NCI-H2081 treated with DMSO at 0.1 percent for 48 hours (cell line): ENCODE results near the gene AATK.
A peak's percentile ranks its signal among the peaks of the same experiment; 100 is the strongest.

Experiments
- DNase-seq: peaks from one replicate; lab custom pipeline; 2025; lab: John Stamatoyannopoulos, UW

Gene AATK

DNA sequence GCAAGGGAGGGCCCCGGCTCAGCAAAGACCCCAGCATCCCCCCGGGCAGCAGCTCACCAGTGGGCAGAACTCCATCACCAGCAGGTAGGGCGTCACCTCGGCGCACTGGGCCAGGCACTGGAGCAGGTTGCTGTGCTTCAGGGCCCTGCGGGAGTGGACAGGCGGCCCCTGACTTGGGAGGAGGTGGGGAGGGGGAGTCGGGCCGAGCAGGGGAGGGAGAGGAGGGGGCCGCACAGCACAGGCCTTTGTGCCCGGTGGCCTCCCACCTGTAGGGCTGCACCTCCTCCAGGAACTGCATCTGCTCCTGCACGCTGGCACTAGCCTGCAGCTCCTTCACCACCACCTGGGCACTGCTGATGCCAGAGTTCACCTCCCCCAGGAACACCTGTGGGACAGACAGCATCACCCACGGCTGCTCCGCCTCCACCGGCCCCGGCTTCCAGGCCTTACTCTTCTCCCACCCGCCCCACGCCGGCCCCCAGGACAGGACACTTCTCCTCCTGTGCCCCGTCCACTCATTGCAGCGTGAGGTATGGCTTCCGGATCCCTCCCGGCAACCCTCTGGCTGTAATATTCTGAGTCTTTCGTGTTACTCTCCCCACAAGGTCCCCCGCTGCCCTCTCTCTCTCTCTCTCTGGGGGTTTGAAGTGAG, 38.4 kb downstream of the AATK start:
- DNase-seq: no peak

DNA sequence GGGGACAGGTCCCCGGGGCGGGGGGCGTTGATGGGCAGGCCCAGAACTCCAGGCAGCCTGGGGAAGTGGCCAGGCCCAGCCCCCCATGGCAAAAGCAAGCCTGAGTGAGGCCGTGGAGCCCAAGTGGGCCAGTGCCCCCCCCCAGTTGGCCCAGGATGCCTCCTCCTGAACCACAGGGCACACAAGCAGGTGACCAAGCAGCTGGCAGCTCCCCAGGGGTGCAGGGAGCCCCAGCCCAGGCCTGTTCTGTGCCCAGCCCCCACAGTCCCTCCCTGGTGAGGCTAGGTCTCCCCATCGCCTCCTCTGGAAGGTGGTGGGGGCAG, 38.9 kb downstream of the AATK start:
- DNase-seq: no peak

DNA sequence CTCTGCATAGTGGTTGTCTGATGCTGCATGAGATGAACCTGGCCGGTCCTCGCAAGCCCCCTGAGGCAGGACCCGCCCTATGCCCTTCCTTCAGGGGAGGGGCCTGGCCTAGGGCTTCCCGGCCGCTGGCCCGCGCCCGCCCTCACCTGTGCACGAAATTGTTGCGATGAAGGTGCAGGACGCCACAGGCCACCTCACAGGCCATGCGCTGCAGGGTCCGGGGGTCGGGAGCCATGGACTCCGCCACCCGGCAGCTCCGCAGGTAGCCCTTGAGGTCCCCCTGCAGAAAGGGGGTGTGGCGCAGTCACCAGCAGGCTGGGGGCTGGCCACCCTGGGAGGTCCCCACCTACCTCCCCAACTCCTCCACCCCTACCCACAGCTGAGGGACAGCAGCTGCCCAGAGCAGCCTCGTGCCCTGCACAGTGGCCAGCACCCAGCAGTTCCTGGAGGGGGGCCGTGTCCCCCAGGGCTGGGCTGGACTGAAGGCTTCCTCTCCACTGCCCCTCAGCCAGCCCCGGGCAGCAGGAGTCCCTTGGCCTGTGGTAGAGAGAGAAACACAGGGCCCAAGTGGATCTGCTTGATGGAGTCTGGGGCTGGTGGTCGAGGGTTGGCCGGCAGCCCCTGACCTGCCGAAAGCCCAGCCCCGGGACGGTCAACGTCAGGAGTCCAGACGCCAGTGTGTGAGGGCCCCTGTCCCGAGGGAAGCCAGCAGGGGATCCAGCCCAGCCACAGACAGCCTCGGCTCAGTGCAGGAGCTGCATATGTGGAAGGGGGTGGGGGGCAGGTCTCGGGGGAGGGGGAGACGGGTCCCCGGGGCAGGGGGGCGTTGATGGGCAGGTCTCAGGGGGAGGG, 39.5 kb downstream of the AATK start:
- DNase-seq: no peak

DNA sequence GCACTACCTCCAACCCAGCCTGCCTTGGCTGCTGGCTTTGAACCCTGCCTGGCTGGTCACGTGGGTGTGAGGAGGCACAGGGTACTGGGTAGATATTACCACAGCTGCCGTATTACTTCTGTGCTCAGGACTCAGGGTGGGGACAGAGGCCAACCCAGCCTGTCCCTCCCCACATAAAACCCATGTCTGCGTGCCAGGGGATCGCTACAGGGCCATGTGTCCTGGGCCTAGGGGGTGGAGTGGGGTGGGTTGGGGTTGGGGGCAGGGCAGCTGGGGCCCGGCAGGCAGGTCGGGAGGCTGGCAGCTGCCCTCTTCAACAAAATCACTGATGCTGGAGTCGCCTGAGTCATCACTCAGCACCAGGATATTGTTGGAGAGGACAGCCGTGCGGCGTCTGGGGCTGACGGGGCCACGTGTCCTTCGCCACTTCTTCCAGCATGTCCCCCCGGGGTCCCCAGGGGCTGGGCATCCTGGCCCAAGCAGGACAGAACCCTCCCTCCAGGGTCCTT, 40.4 kb downstream of the AATK start:
- DNase-seq: no peak

DNA sequence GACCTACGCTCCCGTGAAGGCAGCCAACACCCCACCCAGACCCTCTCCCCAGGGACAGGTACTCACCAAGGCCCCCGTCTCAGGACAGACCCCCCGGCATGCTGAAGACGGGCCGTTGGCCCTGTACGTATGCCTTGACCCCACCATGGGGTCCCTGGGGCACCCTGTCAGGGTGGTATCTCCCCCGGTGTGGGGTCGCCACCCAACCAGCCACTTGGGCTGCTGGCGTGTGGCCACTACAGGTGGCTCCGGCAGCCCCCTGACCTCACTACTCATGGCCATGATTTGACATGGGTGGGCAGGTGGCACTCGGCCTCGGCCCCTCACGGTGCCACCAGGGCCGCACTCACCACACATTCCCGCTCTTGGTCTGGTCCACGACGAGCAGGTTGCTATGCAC, 41.6 kb downstream of the AATK start:
- no peak for DNase-seq

DNA sequence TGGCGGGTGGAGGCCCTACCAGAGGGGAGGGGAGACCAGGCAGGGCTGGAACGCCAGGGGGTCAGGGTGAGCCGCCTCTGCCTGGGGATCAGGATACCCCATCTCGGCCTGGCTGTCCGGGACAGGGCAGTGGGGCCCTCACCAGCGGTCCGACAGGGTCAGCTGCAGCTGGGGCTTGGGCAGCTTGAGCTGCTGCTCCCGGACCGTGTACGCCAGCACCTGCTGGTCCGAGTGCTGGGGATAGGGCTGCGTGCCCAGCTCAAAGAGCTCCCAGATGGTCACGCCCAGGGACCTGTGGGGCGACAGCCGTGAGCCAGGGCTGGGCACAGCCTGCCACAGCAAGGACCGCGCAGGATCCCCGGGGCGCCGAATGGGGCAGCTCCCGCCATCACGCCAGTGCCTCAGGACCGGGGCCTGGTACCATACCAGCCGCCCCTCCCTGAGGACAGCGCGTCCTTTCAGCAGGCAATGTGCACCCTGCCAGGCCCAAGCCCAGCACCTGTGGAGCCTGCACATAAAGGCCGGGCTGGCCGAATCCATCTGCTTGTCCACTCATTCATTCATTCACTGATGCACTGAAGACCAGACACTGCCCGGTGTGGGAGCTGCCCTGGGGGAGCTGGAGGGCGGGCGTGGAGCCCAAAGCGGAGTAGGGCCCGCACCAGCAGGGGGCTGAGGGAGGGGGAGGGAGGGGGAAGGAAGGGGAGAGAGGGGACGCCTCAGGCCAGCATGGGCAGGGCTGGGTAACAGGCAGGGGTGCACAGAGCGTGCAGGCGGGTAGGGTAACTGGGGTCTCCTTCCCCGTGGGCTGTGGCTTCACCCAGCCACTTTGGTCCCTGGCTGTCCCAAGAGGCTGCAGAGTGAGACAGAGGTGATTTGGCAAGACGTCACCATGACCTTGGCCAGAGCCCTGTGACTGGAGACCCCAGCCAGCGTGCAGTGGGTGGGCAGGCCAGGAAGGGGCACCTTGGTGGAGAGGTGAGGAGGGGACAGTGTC, 42.7 kb downstream of the AATK start:
- no peak for DNase-seq

DNA sequence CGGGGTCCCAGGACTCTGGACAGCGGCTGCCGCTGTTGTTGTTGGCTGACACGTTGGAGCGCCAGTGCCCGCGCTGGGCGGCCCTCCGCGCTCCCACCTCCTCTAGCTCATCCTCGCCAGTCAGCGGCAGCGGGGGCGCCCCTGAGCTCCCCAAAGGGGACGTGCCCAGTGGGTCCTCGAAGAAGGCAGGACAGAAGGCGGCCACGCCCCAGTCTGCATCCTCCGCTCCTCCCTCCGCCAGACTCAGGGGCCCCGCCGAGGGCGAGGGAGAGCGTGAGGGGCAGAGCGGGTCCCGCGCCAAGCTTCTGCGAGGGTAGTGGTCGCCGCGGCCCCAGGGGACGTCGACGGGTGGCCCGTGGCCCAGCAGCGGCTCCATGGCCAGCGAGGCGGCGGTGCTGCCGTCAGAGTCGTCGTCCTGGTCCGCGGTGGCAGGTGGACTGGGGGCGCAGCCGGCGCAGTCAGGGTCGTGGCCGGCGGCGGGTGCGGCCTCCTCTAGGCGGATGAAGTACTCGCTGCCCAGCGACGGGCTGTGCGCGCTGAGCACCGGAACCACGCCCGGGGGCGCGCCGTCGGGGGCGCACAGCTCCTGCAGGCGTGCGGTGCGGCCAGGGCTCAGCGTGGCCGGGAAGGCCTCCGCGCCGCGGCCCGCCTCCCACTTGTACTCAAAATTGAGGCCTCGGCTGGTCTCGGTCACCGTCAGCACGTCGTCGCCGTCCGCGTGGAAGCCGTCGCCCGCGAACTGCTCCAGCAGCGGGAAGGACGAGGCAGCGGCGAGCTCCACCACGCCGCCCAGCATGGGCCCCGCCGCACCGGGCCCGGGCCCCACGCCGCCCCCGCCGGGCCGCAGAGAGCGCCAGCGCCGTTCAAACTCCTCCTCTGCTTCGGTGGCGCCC, 43.9 kb downstream of the AATK start:
- no peak for DNase-seq

DNA sequence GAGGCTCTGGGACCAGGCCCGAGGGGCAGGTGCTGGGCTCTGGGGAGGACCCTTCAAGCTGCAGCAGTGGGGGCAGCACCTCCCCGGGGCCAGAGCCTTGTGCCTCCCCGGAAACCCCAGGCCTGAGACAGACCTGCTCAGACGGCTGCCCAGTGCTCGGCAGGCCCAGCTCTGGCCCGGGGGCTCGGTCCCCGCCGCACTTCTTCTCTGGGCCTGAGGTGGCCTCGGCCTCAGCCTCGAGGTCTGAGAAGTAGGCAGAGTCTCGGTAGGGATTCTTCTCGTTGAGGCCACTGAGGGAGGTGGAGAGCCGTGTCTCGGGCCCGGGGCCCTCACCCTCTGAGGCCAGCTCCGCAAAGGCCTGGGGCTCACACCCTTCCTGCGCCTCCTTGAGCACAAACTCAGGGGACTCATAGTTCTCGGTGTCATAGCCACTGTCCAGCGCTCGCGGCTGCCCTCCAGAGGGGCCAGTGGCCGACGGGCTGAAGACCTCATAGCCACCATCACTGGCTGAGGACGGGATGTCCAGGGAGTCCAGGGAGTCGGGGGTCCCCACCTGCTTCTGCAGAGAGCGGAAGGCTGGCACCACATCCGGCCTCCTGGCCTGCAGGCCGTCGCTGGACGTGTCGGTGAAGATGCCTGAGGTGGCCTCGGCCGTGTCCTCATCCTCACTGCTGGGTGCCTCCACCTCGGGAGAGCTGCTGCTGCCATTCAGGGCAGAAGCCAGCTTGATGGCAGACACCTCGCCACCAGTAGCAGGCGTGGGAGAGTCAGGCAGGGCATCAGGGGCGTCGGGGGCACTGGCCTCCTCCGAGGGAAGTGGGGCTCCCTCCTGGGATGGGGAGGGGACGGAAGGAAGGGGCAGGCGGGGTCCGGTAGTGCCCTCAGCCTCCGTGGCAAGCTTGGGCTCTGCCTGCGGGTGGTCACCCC, 45.1 kb downstream of the AATK start:
- no peak for DNase-seq

DNA sequence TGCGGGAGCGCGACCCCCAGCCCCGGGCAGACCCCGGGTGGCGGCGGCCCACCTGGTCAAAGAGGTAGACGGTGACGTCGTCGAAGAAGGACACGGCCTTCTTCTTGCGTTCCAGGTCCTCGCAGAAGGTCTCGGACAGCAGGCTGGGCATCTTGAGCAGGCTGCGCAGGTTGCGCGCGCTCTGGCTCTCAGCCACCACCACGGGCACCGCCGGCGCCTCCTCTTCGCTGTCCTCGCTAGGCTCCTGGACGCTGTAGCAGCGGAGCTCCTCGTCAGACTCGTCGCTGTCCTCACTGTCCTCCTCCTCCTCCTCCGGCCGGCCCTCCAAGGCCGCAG, 45.9 kb downstream of the AATK start:
- DNase-seq: no peak

DNA sequence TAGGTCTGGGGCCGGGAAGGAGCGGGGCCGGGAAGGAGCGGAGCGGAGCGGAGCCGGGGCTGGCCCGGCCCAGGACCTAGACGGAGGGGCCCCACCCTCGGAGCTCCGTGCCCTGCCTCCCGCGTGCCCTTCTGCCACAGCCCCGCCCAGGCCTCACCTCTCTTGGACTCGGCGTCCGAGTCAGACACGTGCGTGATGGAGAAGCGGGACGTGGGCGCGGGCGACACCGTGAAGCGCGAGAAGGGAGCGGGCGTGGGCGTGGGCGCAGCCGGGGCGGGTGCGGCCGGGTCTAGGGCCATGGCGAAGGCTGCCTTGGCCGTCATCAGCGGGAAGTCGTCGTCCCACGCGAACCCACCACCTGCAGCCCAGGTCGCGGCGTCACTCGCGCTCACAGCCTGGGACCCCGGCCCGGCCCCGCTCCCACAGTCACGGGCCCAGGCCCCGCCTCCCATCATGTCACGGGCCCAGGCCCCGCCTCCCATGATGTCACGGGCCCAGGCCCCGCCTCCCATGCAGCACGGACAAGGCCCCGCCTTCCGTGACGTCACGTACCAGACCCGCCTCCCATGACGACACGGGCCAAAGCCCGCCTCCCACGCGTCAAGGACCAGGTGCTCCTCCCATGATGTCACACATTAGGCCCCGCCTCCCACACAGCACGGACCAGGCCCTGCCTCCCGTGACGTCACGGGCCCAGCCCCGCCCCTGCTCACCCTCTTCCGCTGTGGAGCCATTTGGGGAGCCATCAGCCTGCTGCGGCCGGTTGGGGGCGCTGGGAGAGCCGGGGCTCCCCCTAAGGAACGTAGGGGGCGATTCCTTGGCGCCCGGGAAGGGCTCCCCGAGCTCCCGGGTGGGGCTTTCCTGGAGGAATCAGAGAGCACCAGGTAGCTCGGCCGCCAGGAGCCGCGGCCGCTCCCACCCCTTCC, 46.5 kb downstream of the AATK start:
- DNase-seq: peak; percentile 74

DNA sequence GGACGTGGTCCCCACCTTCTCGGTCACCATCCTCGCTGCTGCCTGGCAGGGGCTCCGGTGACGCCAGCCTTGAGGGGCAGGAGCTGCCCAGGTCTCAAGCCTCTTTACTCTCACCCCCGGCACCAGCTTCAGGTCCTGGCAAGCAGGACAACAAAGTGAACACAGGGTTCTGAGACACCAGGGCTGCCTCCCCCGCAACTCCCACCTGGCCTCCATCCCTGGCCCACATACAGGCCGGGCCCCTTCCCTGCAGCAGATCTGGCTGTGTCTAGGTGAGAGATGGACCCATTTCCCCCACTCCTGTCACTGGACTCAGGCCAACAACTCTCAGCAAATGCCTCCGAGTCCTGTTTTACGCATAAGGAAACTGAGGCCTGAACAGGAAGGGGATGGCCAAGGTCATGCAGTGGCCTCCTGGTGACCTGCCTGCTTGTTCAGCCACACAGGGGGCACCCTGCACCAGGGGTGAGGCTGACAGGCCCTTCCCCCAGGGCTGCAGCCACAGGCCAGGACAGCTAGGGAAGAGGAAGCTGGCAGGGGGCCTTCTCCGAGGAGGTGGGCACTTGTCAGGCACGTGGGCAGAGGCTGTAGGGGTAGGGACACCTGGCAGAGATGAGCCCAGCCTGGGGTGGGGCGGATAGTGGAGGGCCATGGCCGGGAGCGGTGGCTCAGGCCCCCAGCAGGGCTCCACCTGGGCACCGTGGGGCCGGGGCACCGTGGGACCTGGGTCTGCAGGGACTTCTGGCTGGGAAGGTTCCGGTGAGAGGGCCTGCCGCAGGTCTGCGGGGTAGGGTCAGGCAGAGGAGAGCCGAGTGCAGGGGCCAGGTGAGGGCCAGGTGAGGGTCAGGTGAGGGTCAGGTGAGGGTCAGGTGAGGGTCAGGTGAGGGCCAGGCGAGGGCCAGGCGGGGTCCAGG, 47.5 kb downstream of the AATK start:
- DNase-seq: no peak

DNA sequence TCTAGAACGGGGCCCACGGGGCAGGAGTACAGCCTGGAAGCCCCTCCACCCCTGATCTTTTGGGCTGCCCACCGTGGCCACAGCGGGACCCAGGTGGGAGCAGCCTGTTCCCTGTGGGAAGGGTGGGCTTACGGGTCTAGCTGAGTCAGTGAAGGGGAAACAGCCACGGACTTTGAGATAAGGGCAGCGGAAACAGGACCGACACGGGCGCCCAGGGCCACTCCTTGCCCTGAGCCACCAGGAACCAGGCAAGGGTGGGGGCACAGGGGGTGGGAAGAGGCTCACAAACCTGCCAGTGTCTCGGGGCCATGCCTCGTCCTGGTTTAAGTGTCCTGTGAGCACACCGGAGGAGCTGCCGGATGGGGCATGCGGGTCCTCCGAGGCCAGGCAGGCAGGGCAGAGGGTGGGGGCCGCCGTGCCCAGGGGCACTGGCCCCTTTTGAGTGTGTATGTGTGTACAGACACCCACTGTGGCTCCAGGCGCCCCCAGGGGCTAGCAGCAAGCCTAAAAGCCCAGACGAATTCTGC, 48.3 kb downstream of the AATK start:
- DNase-seq: no peak

DNA sequence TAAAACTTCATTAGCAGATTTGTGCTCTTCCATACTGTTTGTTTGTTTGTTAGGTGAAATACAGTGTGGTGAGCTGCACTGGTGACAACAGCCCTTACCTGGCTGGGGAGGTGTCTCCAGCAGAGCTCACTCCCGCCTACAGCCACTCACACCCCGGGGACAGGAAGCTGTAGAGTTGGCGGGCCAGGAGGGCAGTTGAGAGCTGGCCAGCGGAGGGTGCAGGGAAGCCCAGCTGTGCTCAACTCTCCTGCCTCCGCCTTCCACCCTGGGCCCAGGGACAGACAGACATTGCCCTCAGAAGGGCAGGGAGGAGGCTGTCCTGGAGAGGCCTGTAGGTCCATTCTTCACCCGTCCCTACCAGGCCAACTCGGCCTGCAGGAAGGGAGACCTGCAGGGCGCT, 49.3 kb downstream of the AATK start:
- no peak for DNase-seq

DNA sequence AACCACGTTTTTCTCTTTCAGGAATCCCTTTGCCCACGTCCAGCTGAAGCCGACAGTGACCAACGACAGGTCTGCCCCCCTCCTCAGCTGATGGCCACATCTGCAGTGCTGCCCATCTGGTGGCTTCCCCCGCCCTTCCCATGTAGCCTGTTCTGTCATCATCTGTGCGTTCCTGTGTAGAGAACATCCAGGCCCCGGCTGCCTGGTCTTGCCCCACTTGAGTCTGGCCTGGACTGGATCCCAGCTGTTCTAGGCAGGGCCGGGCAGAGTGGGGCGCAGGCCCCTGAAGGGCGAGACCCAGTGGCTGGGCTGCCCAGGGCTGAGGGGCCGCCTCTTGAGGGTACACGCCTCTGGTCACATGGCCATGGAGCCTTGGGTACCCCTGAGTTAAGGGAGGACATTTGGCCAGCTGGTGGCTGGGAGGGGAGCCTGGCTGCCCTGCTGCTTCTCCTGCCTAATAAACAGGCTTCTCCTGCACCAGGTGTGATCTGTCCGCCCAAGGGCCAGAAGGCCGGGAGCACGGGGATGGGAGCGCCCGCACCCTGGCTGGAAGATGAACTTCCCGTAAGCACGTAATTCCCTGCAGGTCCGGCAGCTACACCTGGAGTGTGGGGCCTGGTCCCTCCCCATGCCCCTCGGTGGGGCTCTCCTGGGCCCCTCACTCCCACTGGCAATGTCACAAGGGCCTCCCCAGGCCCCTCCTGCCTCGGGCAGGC, 50.1 kb downstream of the AATK start:
- DNase-seq: no peak

DNA sequence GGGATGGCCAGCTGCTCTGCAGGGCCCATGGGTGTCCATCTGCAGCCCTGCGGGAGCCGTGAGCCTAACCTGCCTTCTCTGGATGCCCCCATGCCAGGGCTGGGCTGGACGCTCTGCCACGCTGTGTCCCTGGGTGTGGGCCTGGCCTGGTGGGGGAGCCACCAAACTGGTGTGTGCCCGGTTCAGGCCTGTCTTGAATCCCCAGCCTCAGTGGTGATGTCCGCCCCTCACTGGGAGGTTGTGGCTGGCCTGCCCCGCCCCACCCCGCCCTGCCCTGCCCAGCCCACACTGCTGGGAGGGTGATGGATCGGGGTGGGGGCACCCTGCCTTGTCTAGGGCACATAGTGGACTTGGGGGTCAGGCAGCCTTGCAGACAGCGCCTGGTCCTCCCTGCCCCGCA, 50.8 kb downstream of the AATK start:
- no peak for DNase-seq

DNA sequence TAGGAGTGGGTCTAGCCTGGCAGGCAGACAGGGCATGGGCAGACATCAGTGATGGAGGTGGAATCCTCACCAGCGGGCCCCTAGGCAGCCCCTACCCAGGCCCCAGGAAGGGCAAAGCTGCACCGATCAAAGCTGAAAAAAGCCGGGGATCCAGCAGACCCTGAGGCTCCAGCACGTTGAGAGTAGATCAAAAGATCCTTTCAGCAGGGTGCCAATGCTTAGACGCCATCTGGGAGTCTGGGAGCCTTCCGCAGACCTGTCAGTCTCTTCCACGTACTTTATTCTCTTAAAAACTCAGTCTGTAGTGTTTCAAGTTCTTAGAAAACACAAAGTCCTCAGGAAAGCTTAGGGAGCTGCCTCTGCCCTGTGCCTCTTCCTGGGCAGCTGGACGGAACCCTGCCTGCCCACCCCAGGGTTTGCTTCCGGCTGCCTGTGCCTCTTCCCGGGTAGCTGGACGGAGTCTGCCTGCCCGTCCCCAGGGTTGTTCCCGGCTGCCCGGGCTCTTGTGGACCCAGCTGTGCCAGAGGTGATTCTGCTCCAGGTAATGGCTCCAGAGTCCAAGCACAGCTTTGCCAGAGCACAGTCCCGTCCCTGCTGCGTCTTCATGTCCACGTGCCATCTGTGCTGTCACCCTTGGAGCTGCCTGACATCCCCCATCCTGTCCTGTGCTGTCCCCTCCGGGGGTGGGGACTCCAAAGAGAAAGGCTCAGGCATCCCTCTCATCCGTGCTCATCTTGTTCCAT, 51.5 kb downstream of the AATK start:
- no peak for DNase-seq
